ENCODE measurements around the gene UBALD1. TPM values are rescaled to one million over a fixed set of nuclear protein-coding genes. Genes with fewer than 3 reads are reported as not detected.
A peak's percentile ranks its signal among the peaks of the same experiment; 100 is the strongest.

UBALD1 gene
- total and polyA plus RNA-seq, 2 donors: 5.9 to 20.4 TPM

DNA sequence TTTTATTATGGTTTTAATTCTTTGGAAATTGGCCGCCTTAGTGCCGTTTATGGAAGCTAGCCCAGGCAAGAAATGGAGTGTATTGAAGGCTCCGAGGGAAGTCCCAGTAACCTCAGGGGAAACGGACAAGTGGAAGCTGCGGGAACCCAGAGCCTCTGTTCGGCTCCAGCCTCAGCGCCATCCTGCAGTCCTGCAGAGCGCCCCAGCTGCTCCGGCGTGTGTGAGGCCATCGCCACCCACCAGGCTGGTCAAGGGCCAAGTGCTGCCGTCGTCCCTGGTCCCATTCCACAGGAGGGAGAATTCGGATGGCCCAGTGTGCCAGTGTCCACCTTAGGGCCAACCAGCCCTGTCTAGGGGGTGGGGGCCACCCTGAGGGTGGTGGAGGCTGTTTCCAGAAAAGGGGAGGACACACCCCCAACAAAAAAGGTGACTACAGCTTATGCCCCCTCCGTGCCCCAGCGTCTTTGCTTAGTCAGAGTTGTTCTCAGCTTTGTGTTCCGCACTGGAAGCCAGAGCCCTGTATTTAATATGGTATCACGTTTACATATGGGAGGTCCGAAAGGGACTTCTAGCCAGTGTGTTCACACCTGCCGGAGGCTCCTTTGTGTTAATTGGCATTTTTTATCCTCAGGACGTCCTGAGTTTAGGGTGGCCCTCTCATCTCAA, 22.9 kb upstream of the UBALD1 start:
- peaks cover 5 to 21% of the 10 kb centered on the region in 2 donors for H3K4me1 ChIP-seq (ENCODE audit: control insufficient read depth in 2 of 2, insufficient read depth in 2 of 2, low read length in 2 of 2)
- no peak overlapping the region for H3K27ac ChIP-seq (ENCODE audit: low read depth in 1 of 2, low read length in 1 of 2)
- H3K27me3 ChIP-seq (ENCODE audit: control insufficient read depth in 2 of 2, insufficient read depth in 1 of 2, low read length in 1 of 2): no peaks in the 10 kb centered on the region
- WGBS: 97% methylated on average over 21 of the region's 21 CpGs
- H3K36me3 ChIP-seq (ENCODE audit: control insufficient read depth in 2 of 2, insufficient read depth in 2 of 2, low read length in 1 of 2): peaks cover 10 to 23% of the 10 kb centered on the region in 2 donors
- no peaks in the 10 kb centered on the region for H3K9me3 ChIP-seq (ENCODE audit: control insufficient read depth in 2 of 2, insufficient read depth in 1 of 2, low read length in 1 of 2)
- no peak for DNase-seq (ENCODE audit: low read depth in 6 of 9, low spot score in 9 of 9)
- H3K4me3 ChIP-seq (ENCODE audit: low read length in 2 of 2): no peak overlapping the region

GRCh38 chr16:4636196-4636595, 21.5 kb upstream of the UBALD1 start:
- H3K36me3 ChIP-seq (ENCODE audit: control insufficient read depth in 2 of 2, insufficient read depth in 2 of 2, low read length in 1 of 2): peaks cover 10 to 23% of the 10 kb centered on the region in 2 donors
- H3K27ac ChIP-seq (ENCODE audit: low read depth in 1 of 2, low read length in 1 of 2): no peak overlapping the region
- no peaks in the 10 kb centered on the region for H3K9me3 ChIP-seq (ENCODE audit: control insufficient read depth in 2 of 2, insufficient read depth in 1 of 2, low read length in 1 of 2)
- WGBS: 97% methylated on average over 13 of the region's 13 CpGs
- peaks cover 3 to 15% of the 10 kb centered on the region in 2 donors for H3K4me1 ChIP-seq (ENCODE audit: control insufficient read depth in 2 of 2, insufficient read depth in 2 of 2, low read length in 2 of 2)
- H3K27me3 ChIP-seq (ENCODE audit: control insufficient read depth in 2 of 2, insufficient read depth in 1 of 2, low read length in 1 of 2): no peaks in the 10 kb centered on the region
- H3K4me3 ChIP-seq (ENCODE audit: low read length in 2 of 2): no peak overlapping the region
- DNase-seq (ENCODE audit: low read depth in 6 of 9, low spot score in 9 of 9): no peak

DNA sequence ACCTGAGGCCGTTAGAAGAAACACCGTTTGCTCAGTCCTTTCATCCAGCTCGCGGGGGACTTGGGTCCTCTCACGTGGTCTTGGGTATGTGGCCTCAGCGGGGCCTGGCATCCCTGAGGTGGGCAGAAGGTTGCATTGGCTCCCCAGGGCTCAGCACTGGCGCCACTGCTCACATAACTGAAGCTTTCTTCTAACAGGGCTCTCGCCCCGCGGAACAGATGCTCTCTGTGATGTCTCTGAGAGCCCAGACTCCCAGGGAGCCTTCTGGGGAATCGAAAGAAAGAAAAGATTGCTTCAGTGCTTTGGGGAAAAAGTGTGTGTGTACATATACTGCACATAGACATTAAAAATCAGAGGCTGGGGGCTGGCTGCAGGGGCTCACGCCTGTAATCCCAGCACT, 20.1 kb upstream of the UBALD1 start:
- Histone ChIP-seq H3K27ac (ENCODE audit: low read depth in 1 of 2, low read length in 1 of 2) (no peak overlapping the region), H3K4me3 (ENCODE audit: low read length in 2 of 2) (no peak overlapping the region), H3K9me3 (ENCODE audit: control insufficient read depth in 2 of 2, insufficient read depth in 1 of 2, low read length in 1 of 2) (no peaks in the 10 kb centered on the region), H3K36me3 (ENCODE audit: control insufficient read depth in 2 of 2, insufficient read depth in 2 of 2, low read length in 1 of 2) (peaks cover 8 to 23% of the 10 kb centered on the region in 2 donors), H3K4me1 (ENCODE audit: control insufficient read depth in 2 of 2, insufficient read depth in 2 of 2, low read length in 2 of 2) (peaks cover 0 to 3% of the 10 kb centered on the region in 2 donors), H3K27me3 (ENCODE audit: control insufficient read depth in 2 of 2, insufficient read depth in 1 of 2, low read length in 1 of 2) (no peaks in the 10 kb centered on the region)
- no peak for DNase-seq (ENCODE audit: low read depth in 6 of 9, low spot score in 9 of 9)
- 97% methylated on average over 12 of the region's 12 CpGs for WGBS

GRCh38 chr16:4633910-4634635, 19.4 kb upstream of the UBALD1 start:
- H3K27ac ChIP-seq (ENCODE audit: low read depth in 1 of 2, low read length in 1 of 2): no peak overlapping the region
- 97% methylated on average over 20 of the region's 20 CpGs for WGBS
- peaks cover 8 to 21% of the 10 kb centered on the region in 2 donors for H3K36me3 ChIP-seq (ENCODE audit: control insufficient read depth in 2 of 2, insufficient read depth in 2 of 2, low read length in 1 of 2)

GRCh38 chr16:4631444-4631843, 16.8 kb upstream of the UBALD1 start:
- H3K27me3 ChIP-seq (ENCODE audit: control insufficient read depth in 2 of 2, insufficient read depth in 1 of 2, low read length in 1 of 2): no peaks in the 10 kb centered on the region
- peaks cover 12 to 18% of the 10 kb centered on the region in 2 donors for H3K36me3 ChIP-seq (ENCODE audit: control insufficient read depth in 2 of 2, insufficient read depth in 2 of 2, low read length in 1 of 2)
- no peak for DNase-seq (ENCODE audit: low read depth in 6 of 9, low spot score in 9 of 9)
- H3K4me1 ChIP-seq (ENCODE audit: control insufficient read depth in 2 of 2, insufficient read depth in 2 of 2, low read length in 2 of 2): peaks cover under 1% of the 10 kb centered on the region in 2 donors
- H3K4me3 ChIP-seq (ENCODE audit: low read length in 2 of 2): no peak overlapping the region
- H3K27ac ChIP-seq (ENCODE audit: low read depth in 1 of 2, low read length in 1 of 2): no peak overlapping the region
- WGBS: 99% methylated on average over 1 of the region's 1 CpG
- H3K9me3 ChIP-seq (ENCODE audit: control insufficient read depth in 2 of 2, insufficient read depth in 1 of 2, low read length in 1 of 2): no peaks in the 10 kb centered on the region

More at GRCh38 chr16:4633910-4634635, 19.4 kb upstream of the UBALD1 start:
- H3K27me3 ChIP-seq (ENCODE audit: control insufficient read depth in 2 of 2, insufficient read depth in 1 of 2, low read length in 1 of 2): no peaks in the 10 kb centered on the region
- H3K9me3 ChIP-seq (ENCODE audit: control insufficient read depth in 2 of 2, insufficient read depth in 1 of 2, low read length in 1 of 2): no peaks in the 10 kb centered on the region
- no peaks in the 10 kb centered on the region for H3K4me1 ChIP-seq (ENCODE audit: control insufficient read depth in 2 of 2, insufficient read depth in 2 of 2, low read length in 2 of 2)
- DNase-seq (ENCODE audit: low read depth in 6 of 9, low spot score in 9 of 9): no peak
- no peak overlapping the region for H3K4me3 ChIP-seq (ENCODE audit: low read length in 2 of 2)

DNA sequence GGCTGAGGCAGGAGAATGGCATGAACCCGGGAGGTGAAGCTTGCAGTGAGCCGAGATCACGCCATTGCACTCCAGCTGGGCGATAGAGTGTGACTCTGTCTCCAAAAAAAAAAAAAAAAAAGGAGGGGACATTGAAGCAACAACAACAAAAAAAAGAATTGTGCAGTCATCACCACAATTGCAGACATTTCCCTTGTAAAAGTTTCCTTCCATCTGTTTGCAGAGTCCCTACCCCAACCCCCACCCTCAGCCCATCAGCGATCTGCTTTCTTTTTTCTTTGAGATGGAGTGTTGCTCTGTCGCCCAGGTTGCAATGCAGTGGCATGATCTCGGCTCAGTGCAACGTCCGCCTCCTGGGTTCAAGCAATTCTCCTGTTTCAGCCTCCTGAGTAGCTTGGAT, 13.6 kb upstream of the UBALD1 start:
- Histone ChIP-seq H3K4me3 (ENCODE audit: low read length in 2 of 2) (no peak overlapping the region), H3K9me3 (ENCODE audit: control insufficient read depth in 2 of 2, insufficient read depth in 1 of 2, low read length in 1 of 2) (peaks cover 0 to 3% of the 10 kb centered on the region in 2 donors), H3K27me3 (ENCODE audit: control insufficient read depth in 2 of 2, insufficient read depth in 1 of 2, low read length in 1 of 2) (no peaks in the 10 kb centered on the region), H3K4me1 (ENCODE audit: control insufficient read depth in 2 of 2, insufficient read depth in 2 of 2, low read length in 2 of 2) (peaks cover 14 to 20% of the 10 kb centered on the region in 2 donors), H3K27ac (ENCODE audit: low read depth in 1 of 2, low read length in 1 of 2) (no peak overlapping the region), H3K36me3 (ENCODE audit: control insufficient read depth in 2 of 2, insufficient read depth in 2 of 2, low read length in 1 of 2) (peaks cover 8 to 9% of the 10 kb centered on the region in 2 donors)
- DNase-seq (ENCODE audit: low read depth in 6 of 9, low spot score in 9 of 9): no peak
- 93% methylated on average over 9 of the region's 9 CpGs for WGBS

GRCh38 chr16:4626396-4626795, 11.7 kb upstream of the UBALD1 start:
- peaks cover 0 to 3% of the 10 kb centered on the region in 2 donors for H3K9me3 ChIP-seq (ENCODE audit: control insufficient read depth in 2 of 2, insufficient read depth in 1 of 2, low read length in 1 of 2)
- H3K27ac ChIP-seq (ENCODE audit: low read depth in 1 of 2, low read length in 1 of 2): no peak overlapping the region
- peaks cover 14 to 20% of the 10 kb centered on the region in 2 donors for H3K4me1 ChIP-seq (ENCODE audit: control insufficient read depth in 2 of 2, insufficient read depth in 2 of 2, low read length in 2 of 2)
- H3K4me3 ChIP-seq (ENCODE audit: low read length in 2 of 2): peak overlapping the region in 1 of 2 donors; percentile 68
- H3K36me3 ChIP-seq (ENCODE audit: control insufficient read depth in 2 of 2, insufficient read depth in 2 of 2, low read length in 1 of 2): peaks cover 8 to 9% of the 10 kb centered on the region in 2 donors
- H3K27me3 ChIP-seq (ENCODE audit: control insufficient read depth in 2 of 2, insufficient read depth in 1 of 2, low read length in 1 of 2): no peaks in the 10 kb centered on the region
- no peak for DNase-seq (ENCODE audit: low read depth in 6 of 9, low spot score in 9 of 9)
- 92% methylated on average over 6 of the region's 6 CpGs for WGBS

DNA sequence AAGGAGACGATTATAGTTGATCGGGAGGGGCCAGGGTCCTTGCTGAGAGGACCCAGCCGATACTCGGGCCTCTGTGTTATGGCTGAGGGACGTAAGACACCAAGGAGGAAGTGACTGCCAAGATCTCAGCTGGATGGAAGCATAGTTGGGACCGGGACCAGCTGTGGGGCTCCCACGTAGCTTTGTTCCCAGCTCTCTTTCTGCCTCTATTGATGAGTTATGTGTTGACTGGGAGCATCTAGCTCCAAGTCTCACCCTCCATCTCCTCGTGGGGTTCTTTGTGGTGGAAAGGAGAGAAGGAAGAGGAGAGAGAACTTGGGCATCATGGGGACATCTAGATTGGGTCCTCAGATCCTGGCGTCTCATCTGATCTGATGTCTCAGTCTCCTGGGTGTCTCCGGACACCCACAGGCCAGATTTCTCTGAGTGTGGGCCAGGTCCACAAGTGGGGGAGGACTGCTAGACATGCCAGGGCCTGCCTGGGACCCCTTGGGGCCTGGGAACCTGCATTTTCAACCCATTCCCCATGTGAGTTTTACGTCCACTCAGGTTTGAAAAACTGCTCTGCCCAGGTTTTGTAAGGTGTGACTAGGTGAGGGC, 11.0 kb upstream of the UBALD1 start:
- H3K27ac ChIP-seq (ENCODE audit: low read depth in 1 of 2, low read length in 1 of 2): peak overlapping the region; percentile 61 to 79
- peaks cover 0 to 3% of the 10 kb centered on the region in 2 donors for H3K9me3 ChIP-seq (ENCODE audit: control insufficient read depth in 2 of 2, insufficient read depth in 1 of 2, low read length in 1 of 2)
- WGBS: 16% methylated on average over 11 of the region's 11 CpGs
- H3K4me1 ChIP-seq (ENCODE audit: control insufficient read depth in 2 of 2, insufficient read depth in 2 of 2, low read length in 2 of 2): peaks cover 14 to 20% of the 10 kb centered on the region in 2 donors
- DNase-seq (ENCODE audit: low read depth in 6 of 9, low spot score in 9 of 9): no peak
- no peaks in the 10 kb centered on the region for H3K27me3 ChIP-seq (ENCODE audit: control insufficient read depth in 2 of 2, insufficient read depth in 1 of 2, low read length in 1 of 2)
- H3K4me3 ChIP-seq (ENCODE audit: low read length in 2 of 2): peak overlapping the region; percentile 68 to 98
- H3K36me3 ChIP-seq (ENCODE audit: control insufficient read depth in 2 of 2, insufficient read depth in 2 of 2, low read length in 1 of 2): peaks cover 8 to 9% of the 10 kb centered on the region in 2 donors

Data from thymus (tissue), 11 donors.